ENCODE measurements around the gene SIK3. TPM values are rescaled to one million over a fixed set of nuclear protein-coding genes. Genes with fewer than 3 reads are reported as not detected.

SIK3 gene
- total and polyA plus RNA-seq, 12 donors, result 11.7 to 176 (median 25.2) TPM

- intact Hi-C loops (cut with DNase I), result no loop called here
- WGBS, 4 donors, result 60 to 73% (median 65%) methylated on average over 4 to 5 of the region's 5 CpGs
Observed at GRCh38 chr11:116852261-116853031, 245.8 kb downstream of the SIK3 start.

GRCh38 chr11:116851626-116852025, 246.6 kb downstream of the SIK3 start:
- 68 to 82% (median 75%) methylated on average over 7 of the region's 7 CpGs for WGBS, 4 donors
- Histone ChIP-seq H3K27me3 (no peaks in the 10 kb centered on the region), H3K4me3 (no peak overlapping the region), H3K36me3 (replicated peaks in 1 of 2) (peaks cover 0 to 22% of the 10 kb centered on the region in 2 donors), H3K9me3 (replicated peaks in 1 of 3) (no peaks in the 10 kb centered on the region), H3K27ac (peak overlapping the region in 1 of 5 donors; percentile 13), H3K4me1 (replicated peaks in 1 of 2) (peaks cover 0 to 26% of the 10 kb centered on the region in 2 donors)
- intact Hi-C loops (cut with DNase I), result no loop called here
- no peak for DNase-seq
- no peak for TF ChIP-seq CTCF (IDR thresholded peaks at IDR 0.05)

More at GRCh38 chr11:116852261-116853031, 245.8 kb downstream of the SIK3 start:
- peak in 2 of 7 donors; percentile 23 to 36 for DNase-seq
- Histone ChIP-seq H3K4me1 (replicated peaks in 1 of 2) (peaks cover 0 to 26% of the 10 kb centered on the region in 2 donors), H3K27ac (peak overlapping the region in 1 of 5 donors; percentile 39), H3K4me3 (no peak overlapping the region), H3K9me3 (replicated peaks in 1 of 3) (no peaks in the 10 kb centered on the region), H3K36me3 (replicated peaks in 1 of 2) (peaks cover 0 to 20% of the 10 kb centered on the region in 2 donors), H3K27me3 (no peaks in the 10 kb centered on the region)
- TF ChIP-seq CTCF (IDR thresholded peaks at IDR 0.05) (no peak), POLR2A (IDR thresholded peaks at IDR 0.05) (no peak)

- no peak overlapping the region for H3K27ac ChIP-seq
- TF ChIP-seq CTCF (IDR thresholded peaks at IDR 0.05), result no peak
- TF ChIP-seq POLR2A (IDR thresholded peaks at IDR 0.05), result no peak
- H3K4me1 ChIP-seq (replicated peaks in 1 of 2), result peaks cover 0 to 26% of the 10 kb centered on the region in 2 donors
- no peaks in the 10 kb centered on the region for H3K9me3 ChIP-seq (replicated peaks in 1 of 3)
- no peak for DNase-seq
- WGBS, 4 donors, result 79 to 90% (median 88%) methylated on average over 6 of the region's 6 CpGs
- intact Hi-C loops (cut with DNase I), result no loop called here
- no peaks in the 10 kb centered on the region for H3K27me3 ChIP-seq
- H3K36me3 ChIP-seq (replicated peaks in 1 of 2), result peaks cover 0 to 41% of the 10 kb centered on the region in 2 donors
- no peak overlapping the region for H3K4me3 ChIP-seq
Observed at GRCh38 chr11:116849486-116849885, 248.7 kb downstream of the SIK3 start.

- no peak for DNase-seq
- H3K27ac ChIP-seq, result no peak overlapping the region
- H3K36me3 ChIP-seq (replicated peaks in 1 of 2), result peaks cover 0 to 42% of the 10 kb centered on the region in 2 donors
- peaks cover 0 to 26% of the 10 kb centered on the region in 2 donors for H3K4me1 ChIP-seq (replicated peaks in 1 of 2)
- intact Hi-C loops (cut with DNase I), result no loop called here
- H3K27me3 ChIP-seq, result no peaks in the 10 kb centered on the region
- H3K9me3 ChIP-seq (replicated peaks in 1 of 3), result no peaks in the 10 kb centered on the region
- TF ChIP-seq POLR2A (IDR thresholded peaks at IDR 0.05), result no peak
- TF ChIP-seq CTCF (IDR thresholded peaks at IDR 0.05), result no peak
- WGBS, 4 donors, result 95 to 99% (median 97%) methylated on average over 8 to 12 of the region's 12 CpGs
- no peak overlapping the region for H3K4me3 ChIP-seq
Observed at GRCh38 chr11:116849060-116849459, 249.2 kb downstream of the SIK3 start.

All from adrenal gland (tissue), 12 donors.